Hepatocyte (in vitro differentiated cells): ENCODE results near the gene NAV3.

ENCODE experiments used
- EZH2phosphoT487 ChIP-seq: fragments of 200-600 bp; sonication (generic); IDR thresholded peaks from one replicate; pipeline ENCODE4 v1.6.1; 2018; ENCODE audit warnings: antibody characterized with exemption, mild to moderate bottlenecking, low read depth, moderate library complexity; ENCODE audit not compliant: unreplicated experiment, severe bottlenecking
- TF ChIP-seq, protein P1 (sequence below): fragments of 200-600 bp; sonication (generic); IDR thresholded peaks from 2 replicates; pipeline ENCODE4 v1.5.1; 2016; ENCODE audit warnings: antibody characterized with exemption, mild to moderate bottlenecking; ENCODE audit not compliant: poor library complexity

DNA sequence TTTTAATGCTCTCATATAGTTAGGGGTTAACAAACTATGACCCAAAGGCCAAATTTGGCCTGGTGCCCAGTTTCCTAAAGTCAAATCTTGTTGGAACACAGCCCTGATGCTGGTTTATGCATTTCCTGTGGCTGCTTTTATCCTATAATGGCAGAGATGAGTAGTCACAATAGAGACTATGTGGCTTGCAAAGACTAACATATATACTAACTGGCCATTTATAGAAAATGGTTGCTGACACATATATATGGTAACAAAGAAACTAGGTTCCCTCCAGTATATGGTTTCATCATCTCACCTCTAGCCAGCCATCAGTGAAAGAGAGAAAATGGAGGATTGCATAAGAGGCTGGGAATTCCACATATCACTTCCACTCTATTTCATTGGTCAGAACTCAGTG is 10.8 kb downstream of the NAV3 start:
- TF ChIP-seq, protein P1, sequence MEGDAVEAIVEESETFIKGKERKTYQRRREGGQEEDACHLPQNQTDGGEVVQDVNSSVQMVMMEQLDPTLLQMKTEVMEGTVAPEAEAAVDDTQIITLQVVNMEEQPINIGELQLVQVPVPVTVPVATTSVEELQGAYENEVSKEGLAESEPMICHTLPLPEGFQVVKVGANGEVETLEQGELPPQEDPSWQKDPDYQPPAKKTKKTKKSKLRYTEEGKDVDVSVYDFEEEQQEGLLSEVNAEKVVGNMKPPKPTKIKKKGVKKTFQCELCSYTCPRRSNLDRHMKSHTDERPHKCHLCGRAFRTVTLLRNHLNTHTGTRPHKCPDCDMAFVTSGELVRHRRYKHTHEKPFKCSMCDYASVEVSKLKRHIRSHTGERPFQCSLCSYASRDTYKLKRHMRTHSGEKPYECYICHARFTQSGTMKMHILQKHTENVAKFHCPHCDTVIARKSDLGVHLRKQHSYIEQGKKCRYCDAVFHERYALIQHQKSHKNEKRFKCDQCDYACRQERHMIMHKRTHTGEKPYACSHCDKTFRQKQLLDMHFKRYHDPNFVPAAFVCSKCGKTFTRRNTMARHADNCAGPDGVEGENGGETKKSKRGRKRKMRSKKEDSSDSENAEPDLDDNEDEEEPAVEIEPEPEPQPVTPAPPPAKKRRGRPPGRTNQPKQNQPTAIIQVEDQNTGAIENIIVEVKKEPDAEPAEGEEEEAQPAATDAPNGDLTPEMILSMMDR, result no peak
- TF ChIP-seq EZH2phosphoT487, result no peak
